C4-2B (cell line): Measurements from ENCODE around the gene SIGLEC7.

Source experiments
- ZFX ChIP-seq: fragments of 450-650 bp; IDR thresholded peaks from 2 replicates; pipeline ENCODE4 v1.6.1; 2017
- TF ChIP-seq, protein P1 (sequence below): fragments of 450-650 bp; conservative IDR thresholded peaks from 2 replicates; pipeline ENCODE4 v1.5.1; 2017; ENCODE audit warnings: mild to moderate bottlenecking

- TF ChIP-seq, protein P1, sequence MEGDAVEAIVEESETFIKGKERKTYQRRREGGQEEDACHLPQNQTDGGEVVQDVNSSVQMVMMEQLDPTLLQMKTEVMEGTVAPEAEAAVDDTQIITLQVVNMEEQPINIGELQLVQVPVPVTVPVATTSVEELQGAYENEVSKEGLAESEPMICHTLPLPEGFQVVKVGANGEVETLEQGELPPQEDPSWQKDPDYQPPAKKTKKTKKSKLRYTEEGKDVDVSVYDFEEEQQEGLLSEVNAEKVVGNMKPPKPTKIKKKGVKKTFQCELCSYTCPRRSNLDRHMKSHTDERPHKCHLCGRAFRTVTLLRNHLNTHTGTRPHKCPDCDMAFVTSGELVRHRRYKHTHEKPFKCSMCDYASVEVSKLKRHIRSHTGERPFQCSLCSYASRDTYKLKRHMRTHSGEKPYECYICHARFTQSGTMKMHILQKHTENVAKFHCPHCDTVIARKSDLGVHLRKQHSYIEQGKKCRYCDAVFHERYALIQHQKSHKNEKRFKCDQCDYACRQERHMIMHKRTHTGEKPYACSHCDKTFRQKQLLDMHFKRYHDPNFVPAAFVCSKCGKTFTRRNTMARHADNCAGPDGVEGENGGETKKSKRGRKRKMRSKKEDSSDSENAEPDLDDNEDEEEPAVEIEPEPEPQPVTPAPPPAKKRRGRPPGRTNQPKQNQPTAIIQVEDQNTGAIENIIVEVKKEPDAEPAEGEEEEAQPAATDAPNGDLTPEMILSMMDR: no peak
- TF ChIP-seq ZFX: no peak
Observed at GRCh38 chr19:51123802-51124201, 18.3 kb upstream of the SIGLEC7 start.
